H1 (cell line): ENCODE data around the gene PREX1. TPM values are rescaled to one million over a fixed set of nuclear protein-coding genes. Genes with fewer than 3 reads are reported as not detected.

ENCODE experiments used
- CTCF ChIP-seq, 3 experiments: IDR thresholded peaks; 1 replicate in 2 of 3; 2 replicates in 1 of 3; pipeline versions ENCODE4 v1.5.1 to v1.6.1; 2011; ENCODE audit warnings: low read length in 3 of 3, mild to moderate bottlenecking in 3 of 3, inconsistent platforms in 2 of 3, low read depth in 1 of 3, moderate library complexity in 1 of 3; ENCODE audit not compliant: insufficient read depth in 1 of 3; ENCODE audit errors: control extremely low read depth in 1 of 3
- SAP30 ChIP-seq: fragments of 300-600 bp; sonication (generic); IDR thresholded peaks from 2 replicates; pipeline ENCODE4 v1.7.1; 2012; ENCODE audit warnings: low read length, moderate library complexity, mild to moderate bottlenecking, inconsistent platforms; ENCODE audit not compliant: insufficient read depth, insufficient replicate concordance
- polyA plus RNA-seq, 7 experiments: library from polyadenylated mRNA; depleted of rRNA in 3 of 7; stranded (reverse) in 5 of 7; unstranded in 2 of 7; fragments of >200 nt in 5 of 7; fragments of 200-250 nt in 2 of 7; gene quantifications; 1 replicate in 5 of 7; 2 replicates in 1 of 7; 4 replicates in 1 of 7; pipeline versions ENCODE4 v1.2.1 to v1.2.3, GENCODE V29; 2011 to 2013; ENCODE audit warnings: missing spikeins in 2 of 7, mixed read lengths in 2 of 7
- total RNA-seq: library from RNA; stranded (reverse); fragmentation: NEBNext Ultra II Directional; extraction: Animal tissue kit (Norgen Biotek cat#: 25700); gene quantifications from 2 replicates; pipeline ENCODE4 v1.2.1, GENCODE V29; 2021

The PREX1 gene
- total and polyA plus RNA-seq, 2 of the 8 experiments (the other 6 are each of a cell fraction or from before 2014, with no cell fraction given) = 10.7 to 12.8 TPM

GRCh38 chr20:48658198-48658476, 169.7 kb downstream of the PREX1 start (continued):
- TF ChIP-seq CTCF (IDR thresholded peaks at IDR 0.05; ENCODE audit: control extremely low read depth in 1 of 3, insufficient read depth in 1 of 3, low read depth in 1 of 3, low read length in 3 of 3) (no peak), SAP30 (no peak)
